Psoas muscle (tissue), 8 donors: ENCODE results near the gene TMC4. TPM values are rescaled to one million over a fixed set of nuclear protein-coding genes. Genes with fewer than 3 reads are reported as not detected.
A peak's percentile ranks its signal among the peaks of the same experiment; 100 is the strongest.
"Not testable (repeated sequence)": the region's sequence is repeated elsewhere in the genome, so short reads cannot be mapped to it uniquely, and the experiment has no call there.

ENCODE experiments used
- ATAC-seq, 4 donors: fragments of 200-7000 bp; cut with Tn5 transposase; one replicate each; pipeline ENCODE4 v1.9.1; 2020; ENCODE audit warnings: moderate library complexity in 3 of 4, mild to moderate bottlenecking in 2 of 4
- DNase-seq, 2 donors: peaks; one replicate each; pipeline ENCODE4 v3.0.0-alpha.2; 2020
- H3K27ac ChIP-seq: fragments of 200-600 bp; one replicate; pipeline ENCODE4 v1.8.0; 2022
- H3K27me3 ChIP-seq, 3 donors: fragments of 200-600 bp in 1 of 3; one replicate each; pipeline versions ENCODE4 v1.6.1 to v1.8.0; 2013 to 2022; ENCODE audit warnings: low read length in 2 of 3, mild to moderate bottlenecking in 2 of 3, moderate library complexity in 1 of 3; ENCODE audit not compliant: insufficient read depth in 3 of 3
- H3K36me3 ChIP-seq, 2 donors: fragments of 200-600 bp in 1 of 2; one replicate each; pipeline versions ENCODE4 v1.6.1 to v1.8.0; 2013 to 2022; ENCODE audit warnings: low read depth in 1 of 2, mild to moderate bottlenecking in 1 of 2, moderate library complexity in 1 of 2; ENCODE audit not compliant: insufficient read depth in 1 of 2
- H3K4me1 ChIP-seq: fragments of 200-600 bp; one replicate; pipeline ENCODE4 v1.8.0; 2022
- H3K4me3 ChIP-seq: fragments of 200-600 bp; one replicate; pipeline ENCODE4 v1.8.0; 2022; ENCODE audit warnings: mild to moderate bottlenecking
- H3K9me3 ChIP-seq: fragments of 200-600 bp; one replicate; pipeline ENCODE4 v1.8.0; 2022
- WGBS, 3 donors: extraction: QIAGEN DNeasy Blood & Tissue Kit; methylation state at CpG; one replicate each; pipeline versions ENCODE4 v1.1.6 to v1.1.7; 2013; 5-methylcytosine and 5-hydroxymethylcytosine counted together
- intact Hi-C, 2 donors: fragments of 100-400 bp; cut with DNase I; formaldehyde crosslinking; loops; one replicate each; pipeline versions ENCODE4 v1.11.0 to v1.14.2; 2022
- polyA plus RNA-seq, 3 donors: library from polyadenylated mRNA; stranded (reverse); fragments of 200-250 nt; gene quantifications; one replicate each; pipeline ENCODE4 v1.2.3, GENCODE V29; 2013
- total RNA-seq, 4 donors: library from RNA; stranded (reverse); fragmentation: NEBNext Ultra II Directional in 2 of 4; extraction: Animal tissue kit (Norgen Biotek cat#: 25700) in 2 of 4; gene quantifications; one replicate each; pipeline versions ENCODE4 v1.2.1 to v1.2.4, GENCODE V29; 2021 to 2023
- TF ChIP-seq, protein P1 (sequence below): fragments of 200-600 bp; IDR thresholded peaks from one replicate; pipeline ENCODE4 v1.8.0; 2022; ENCODE audit warnings: antibody characterized with exemption
- donor health status: healthy with polysubstance abuse.
- donor health status: DM: no; HTN: no; CAD: no; lungs with moderate emphysema.
- donor health status: Bipolar disorder and iron deficiency.
- donor health status: healthy.
- donor health status: DM: yes; HTN: yes; CAD: no.
- donor health status: DM: no; HTN: no; CAD: no.
- donor health status: DM: no; HTN: no; CAD: no.
- donor health status: DM: yes; HTN: yes; CAD: no.

Gene TMC4
- total and polyA plus RNA-seq, 7 donors: 0.55 to 2.5 (median 0.70) TPM; not detected in 1

- H3K27me3 ChIP-seq: peaks cover 0 to 18% (median 8%) of the 10 kb centered on the region in 3 donors
- 29 to 40% (median 37%) methylated on average over 14 to 15 of the region's 15 CpGs for WGBS, 3 donors
- no peak for ATAC-seq
- H3K9me3 ChIP-seq: no peaks in the 10 kb centered on the region
- no peak overlapping the region for H3K27ac ChIP-seq
- intact Hi-C loops: no loop called here
- H3K4me1 ChIP-seq: no peaks in the 10 kb centered on the region
- H3K36me3 ChIP-seq: no peaks in the 10 kb centered on the region
- DNase-seq: no peak
- H3K4me3 ChIP-seq: peak overlapping the region; percentile 29
- TF ChIP-seq, protein P1, sequence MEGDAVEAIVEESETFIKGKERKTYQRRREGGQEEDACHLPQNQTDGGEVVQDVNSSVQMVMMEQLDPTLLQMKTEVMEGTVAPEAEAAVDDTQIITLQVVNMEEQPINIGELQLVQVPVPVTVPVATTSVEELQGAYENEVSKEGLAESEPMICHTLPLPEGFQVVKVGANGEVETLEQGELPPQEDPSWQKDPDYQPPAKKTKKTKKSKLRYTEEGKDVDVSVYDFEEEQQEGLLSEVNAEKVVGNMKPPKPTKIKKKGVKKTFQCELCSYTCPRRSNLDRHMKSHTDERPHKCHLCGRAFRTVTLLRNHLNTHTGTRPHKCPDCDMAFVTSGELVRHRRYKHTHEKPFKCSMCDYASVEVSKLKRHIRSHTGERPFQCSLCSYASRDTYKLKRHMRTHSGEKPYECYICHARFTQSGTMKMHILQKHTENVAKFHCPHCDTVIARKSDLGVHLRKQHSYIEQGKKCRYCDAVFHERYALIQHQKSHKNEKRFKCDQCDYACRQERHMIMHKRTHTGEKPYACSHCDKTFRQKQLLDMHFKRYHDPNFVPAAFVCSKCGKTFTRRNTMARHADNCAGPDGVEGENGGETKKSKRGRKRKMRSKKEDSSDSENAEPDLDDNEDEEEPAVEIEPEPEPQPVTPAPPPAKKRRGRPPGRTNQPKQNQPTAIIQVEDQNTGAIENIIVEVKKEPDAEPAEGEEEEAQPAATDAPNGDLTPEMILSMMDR: no peak
Observed at GRCh38 chr19:54173359-54173699, 369 bp upstream of the TMC4 start.

GRCh38 chr19:54171736-54172431 lies 1.1 kb downstream of the TMC4 start:
- ATAC-seq, H3K4me3 ChIP-seq, intact Hi-C loops, H3K9me3 ChIP-seq, H3K36me3 ChIP-seq, DNase-seq, H3K4me1 ChIP-seq, H3K27ac ChIP-seq: not testable (repeated sequence)
- H3K27me3 ChIP-seq: peaks cover 0 to 21% (median 8%) of the 10 kb centered on the region in 3 donors
- 68 to 75% (median 70%) methylated on average over 15 to 19 of the region's 23 CpGs for WGBS, 3 donors

DNA sequence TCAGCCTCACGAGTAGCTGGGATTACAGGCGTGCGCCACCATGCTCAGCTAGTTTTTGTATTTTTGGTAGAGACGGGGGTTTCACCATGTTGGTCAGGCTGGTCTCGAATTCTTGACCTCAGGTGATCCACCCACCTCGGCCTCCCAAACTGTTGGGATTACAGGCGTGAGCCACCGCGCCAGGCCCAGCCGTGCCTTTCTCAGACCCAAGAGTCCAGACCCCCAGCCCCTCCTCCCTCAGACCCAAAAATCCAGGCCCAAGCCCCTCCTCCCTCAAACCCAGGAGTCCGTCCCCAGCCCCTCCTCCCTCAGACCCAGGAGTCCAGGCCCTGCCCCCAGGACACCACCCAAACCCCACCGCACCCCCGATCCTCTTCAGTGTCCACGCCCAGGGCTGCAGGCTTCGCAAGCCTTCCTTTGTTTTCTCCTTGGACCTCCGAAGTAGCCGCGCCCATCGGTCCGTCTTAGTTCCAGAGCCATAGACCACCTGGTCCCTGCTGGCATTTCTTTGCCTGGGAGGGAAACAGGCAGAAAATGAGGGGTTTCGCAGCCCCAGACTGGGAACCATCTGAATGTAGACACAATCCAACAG lies 3.7 kb downstream of the TMC4 start:
- H3K27me3 ChIP-seq: peaks cover 0 to 35% (median 8%) of the 10 kb centered on the region in 3 donors
- ATAC-seq (no peak), DNase-seq (no peak)
- no peak overlapping the region for H3K4me3 ChIP-seq
- no peaks in the 10 kb centered on the region for H3K4me1 ChIP-seq
- WGBS, 3 donors: 81 to 86% (median 82%) methylated on average over 21 of the region's 21 CpGs
- TF ChIP-seq, protein P1: no peak
- H3K36me3 ChIP-seq: no peaks in the 10 kb centered on the region
- intact Hi-C loops: loop anchor here (2.0 to 10.0 kb wide), 3 partner anchors 62 to 226 kb away; no protein-coding TSS in a partner anchor
- H3K27ac ChIP-seq: no peak overlapping the region
- no peaks in the 10 kb centered on the region for H3K9me3 ChIP-seq

GRCh38 chr19:54168174-54168917 lies 4.6 kb downstream of the TMC4 start:
- intact Hi-C loops: loop anchor here (2.0 to 10.0 kb wide), 3 partner anchors 62 to 226 kb away; no protein-coding TSS in a partner anchor
- H3K27me3 ChIP-seq: peaks cover 0 to 26% (median 5%) of the 10 kb centered on the region in 3 donors

More at GRCh38 chr19:54168174-54168917, 4.6 kb downstream of the TMC4 start:
- Histone ChIP-seq H3K36me3 (no peaks in the 10 kb centered on the region), H3K4me1 (no peaks in the 10 kb centered on the region), H3K4me3 (no peak overlapping the region), H3K27ac (no peak overlapping the region), H3K9me3 (no peaks in the 10 kb centered on the region)
- 21 to 24% (median 24%) methylated on average over 21 to 25 of the region's 25 CpGs for WGBS, 3 donors
- DNase-seq: peak; percentile 91 to 96
- TF ChIP-seq, protein P1: peak; percentile 86
- ATAC-seq: peak; percentile 88 to 97 (median 92)
